GM18511 (cell line): ENCODE data around the gene MGAT2.
"Not testable (repeated sequence)": the region's sequence is repeated elsewhere in the genome, so short reads cannot be mapped to it uniquely, and the experiment has no call there.

Source experiments
- ATAC-seq: cut with Tn5 transposase; IDR thresholded peaks from one replicate; pipeline ENCODE4 v1.9.1; 2021; ENCODE audit warnings: mild to moderate bottlenecking, moderate library complexity; ENCODE audit not compliant: unreplicated experiment

MGAT2 gene

DNA sequence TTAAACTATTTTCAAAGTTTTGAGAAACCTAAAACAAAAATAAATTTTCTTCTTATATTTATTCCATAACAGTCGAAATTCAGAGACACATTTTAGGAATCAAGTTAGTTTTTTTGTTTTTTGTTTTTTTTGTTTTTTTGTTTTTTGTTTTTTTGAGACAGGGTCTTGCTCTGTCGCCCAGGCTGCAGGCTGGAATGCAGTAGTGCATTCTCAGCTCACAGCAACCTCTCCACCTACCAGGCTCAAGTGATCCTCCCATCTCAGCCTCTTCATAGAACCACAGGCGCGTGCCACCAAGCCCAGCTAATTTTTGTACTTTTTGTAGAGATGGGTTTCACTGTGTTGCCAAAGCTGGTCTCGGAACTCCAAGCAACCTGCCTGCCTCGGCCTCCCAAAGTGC is 32.9 kb downstream of the MGAT2 start:
- ATAC-seq, result no peak

DNA sequence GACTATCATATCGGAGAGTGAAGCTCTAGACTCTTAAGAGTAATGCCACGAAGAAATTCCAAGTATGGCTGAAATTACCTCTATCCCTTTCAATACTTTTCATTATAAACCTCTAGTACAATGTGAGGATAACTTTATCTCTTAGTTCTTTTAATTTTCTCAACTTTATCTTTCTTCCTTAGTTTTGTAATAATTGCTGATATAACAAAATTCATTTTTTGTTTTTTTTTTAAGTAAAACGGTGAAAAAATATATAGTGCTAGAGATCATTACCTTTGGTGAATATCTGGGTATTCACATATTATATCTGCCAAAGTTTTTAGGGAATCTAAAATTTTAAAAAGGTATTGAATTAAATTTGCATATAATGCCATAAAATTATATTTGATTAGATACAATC is 33.9 kb downstream of the MGAT2 start:
- ATAC-seq, result no peak

DNA sequence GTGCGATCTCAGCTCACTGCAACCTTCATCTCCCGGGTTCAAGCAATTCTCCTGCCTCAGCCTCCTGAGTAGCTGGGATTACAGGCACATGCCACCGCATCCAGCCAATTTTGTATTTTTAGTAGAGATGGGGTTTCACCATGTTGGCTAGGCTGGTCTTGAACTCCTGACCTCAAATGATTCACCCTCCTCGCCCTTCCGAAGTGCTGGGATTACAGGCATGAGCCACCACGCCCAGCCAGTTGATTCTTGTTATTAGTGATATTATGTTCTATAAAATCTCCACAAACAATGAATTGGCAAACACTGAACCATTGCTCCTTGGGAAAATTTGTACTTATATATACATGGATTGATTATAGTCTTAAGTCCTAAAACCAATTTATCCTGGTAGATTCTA is 36.9 kb downstream of the MGAT2 start:
- ATAC-seq, result not testable (repeated sequence)

DNA sequence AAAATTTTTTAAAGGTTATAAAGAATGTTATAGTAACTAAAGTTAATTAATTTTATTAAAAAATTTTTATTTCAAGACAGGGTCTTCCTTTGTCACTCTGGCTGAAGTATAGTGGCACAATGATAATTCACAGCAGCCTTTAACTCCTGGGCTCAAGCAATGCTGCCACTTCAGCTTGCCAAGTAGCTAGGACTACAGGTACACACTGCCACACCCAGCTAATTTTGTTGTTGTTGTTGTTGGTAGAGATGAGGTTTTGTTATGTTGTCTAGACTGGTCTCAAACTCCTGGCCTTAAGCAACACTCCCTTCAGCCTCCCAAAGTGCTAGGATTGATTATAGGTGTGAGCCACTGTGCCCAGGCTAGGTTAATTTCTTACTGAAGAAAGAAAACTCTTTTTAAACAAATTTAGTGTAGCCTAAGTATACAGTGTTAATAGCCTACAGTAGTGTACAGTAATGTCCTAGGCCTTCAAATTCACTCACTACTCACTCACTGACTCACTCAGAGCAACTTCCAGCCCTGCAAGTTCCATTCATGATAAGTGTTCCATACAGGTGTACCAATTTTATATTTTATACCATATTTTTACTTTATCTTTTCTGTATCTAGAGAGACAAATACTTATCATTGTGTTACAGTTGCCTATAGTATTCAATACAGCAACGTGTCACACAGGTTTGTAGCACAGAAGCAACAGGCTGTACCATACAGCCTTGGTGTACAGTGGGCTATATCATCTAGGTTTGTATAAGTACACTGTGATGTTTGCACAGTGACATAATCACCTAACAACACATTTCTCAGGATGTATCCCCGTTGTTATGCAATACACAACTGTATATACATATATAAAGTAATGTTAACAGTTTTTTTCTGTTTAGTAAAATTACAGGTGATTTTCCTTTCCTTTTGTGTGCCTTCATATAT is 39.2 kb downstream of the MGAT2 start:
- no peak for ATAC-seq

DNA sequence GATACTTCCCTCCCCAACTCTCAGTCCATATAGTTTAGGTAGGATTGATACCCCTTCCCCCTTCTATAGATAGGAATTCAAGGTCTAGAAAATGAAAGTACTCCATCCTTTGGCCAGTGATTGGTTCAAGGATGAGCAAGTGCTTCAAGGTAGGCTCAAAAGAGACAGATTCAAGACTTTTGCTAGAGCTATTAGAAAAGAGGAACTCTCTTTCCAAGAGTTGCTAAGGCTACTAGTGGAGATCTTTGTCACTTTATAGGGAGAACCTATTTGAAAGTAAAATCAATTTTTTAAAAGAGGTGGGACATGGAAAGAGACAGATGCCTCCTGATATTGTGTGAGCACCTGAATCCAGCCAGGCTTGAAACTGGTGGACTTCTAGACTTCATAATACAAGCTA is 49.9 kb downstream of the MGAT2 start:
- ATAC-seq, result no peak
